NCI-H146 treated with DMSO at 0.1 percent for 48 hours (cell line): ENCODE measurements around the gene RGS4.
A peak's percentile ranks its signal among the peaks of the same experiment; 100 is the strongest.
"Not testable (repeated sequence)": the region's sequence is repeated elsewhere in the genome, so short reads cannot be mapped to it uniquely, and the experiment has no call there.

Experiments
- DNase-seq: peaks from one replicate; lab custom pipeline; 2025; ENCODE audit not compliant: unreplicated experiment; lab: John Stamatoyannopoulos, UW

RGS4 gene

GRCh38 chr1:163066686-163067085 is 2.5 kb upstream of the RGS4 start:
- DNase-seq: no peak

- peak; percentile 21 for DNase-seq
Measured at GRCh38 chr1:163068716-163069115, 445 bp upstream of the RGS4 start.

- DNase-seq: no peak
Measured at GRCh38 chr1:163069655-163070277, 605 bp downstream of the RGS4 start.

- DNase-seq: peak; percentile 69
Measured at GRCh38 chr1:163071405-163072255, 2.5 kb downstream of the RGS4 start.

GRCh38 chr1:163072658-163073057 is 3.5 kb downstream of the RGS4 start:
- DNase-seq: no peak

GRCh38 chr1:163074004-163074403 is 4.8 kb downstream of the RGS4 start:
- DNase-seq: no peak

GRCh38 chr1:163074716-163075284 is 5.6 kb downstream of the RGS4 start:
- no peak for DNase-seq

- DNase-seq: no peak
Measured at GRCh38 chr1:163076044-163076443, 6.9 kb downstream of the RGS4 start.

- DNase-seq: no peak
Measured at GRCh38 chr1:163076446-163076845, 7.3 kb downstream of the RGS4 start.

GRCh38 chr1:163076981-163077761 is 8.0 kb downstream of the RGS4 start:
- no peak for DNase-seq

- no peak for DNase-seq
Measured at GRCh38 chr1:163082971-163083370, 13.8 kb downstream of the RGS4 start.

- DNase-seq: no peak
Measured at GRCh38 chr1:163083690-163084089, 14.5 kb downstream of the RGS4 start.

GRCh38 chr1:163084330-163084729 is 15.2 kb downstream of the RGS4 start:
- no peak for DNase-seq

- peak; percentile 27 for DNase-seq
Measured at GRCh38 chr1:163085041-163085903, 16.1 kb downstream of the RGS4 start.

GRCh38 chr1:163085904-163086268 is 16.7 kb downstream of the RGS4 start:
- DNase-seq: no peak

GRCh38 chr1:163089117-163089516 is 20.0 kb downstream of the RGS4 start:
- DNase-seq: not testable (repeated sequence)

GRCh38 chr1:163090321-163090945 is 21.3 kb downstream of the RGS4 start:
- no peak for DNase-seq

GRCh38 chr1:163093169-163093568 is 24.0 kb downstream of the RGS4 start:
- no peak for DNase-seq

GRCh38 chr1:163093579-163093978 is 24.4 kb downstream of the RGS4 start:
- DNase-seq: no peak

- peak; percentile 3 for DNase-seq
Measured at GRCh38 chr1:163094182-163094581, 25.0 kb downstream of the RGS4 start.
